Osteoblast (primary cell): ENCODE measurements around the gene CRY2. TPM values are rescaled to one million over a fixed set of nuclear protein-coding genes. Genes with fewer than 3 reads are reported as not detected.
"Not testable (repeated sequence)": the region's sequence is repeated elsewhere in the genome, so short reads cannot be mapped to it uniquely, and the experiment has no call there.

ENCODE experiments used
- DNase-seq: peaks from one replicate; pipeline ENCODE4 v3.0.0; 2011; ENCODE audit warnings: low spot score, mixed read lengths; ENCODE audit not compliant: insufficient read length; ENCODE audit errors: missing footprints
- H2AFZ ChIP-seq: 2 replicates; pipeline ENCODE4 v1.6.0; 2011; ENCODE audit warnings: mild to moderate bottlenecking, low read length
- H3K27ac ChIP-seq: 2 replicates; pipeline ENCODE4 v1.5.1; 2011; ENCODE audit warnings: mild to moderate bottlenecking, low read depth, low read length, moderate library complexity
- H3K27me3 ChIP-seq: 2 replicates; pipeline ENCODE4 v1.6.0; 2012; ENCODE audit warnings: mild to moderate bottlenecking, control low read depth, inconsistent platforms, low read length, moderate library complexity; ENCODE audit not compliant: insufficient read depth
- H3K36me3 ChIP-seq: 2 replicates; pipeline ENCODE4 v1.5.1; 2011; ENCODE audit warnings: mild to moderate bottlenecking, low read length, control low read depth, moderate library complexity; ENCODE audit not compliant: insufficient read depth
- H3K4me1 ChIP-seq: 2 replicates; pipeline ENCODE4 v1.5.1; 2011; ENCODE audit warnings: mild to moderate bottlenecking, low read length, control low read depth, moderate library complexity; ENCODE audit not compliant: insufficient read depth
- H3K4me2 ChIP-seq: 2 replicates; pipeline ENCODE4 v1.6.0; 2011; ENCODE audit warnings: mild to moderate bottlenecking, low read length; ENCODE audit not compliant: insufficient read depth
- H3K4me3 ChIP-seq: fragments of 200-600 bp; sonication (generic); 3 replicates; pipeline ENCODE4 v1.5.1; 2012; ENCODE audit warnings: mild to moderate bottlenecking, low read length, inconsistent platforms; ENCODE audit not compliant: insufficient read depth
- H3K79me2 ChIP-seq: 2 replicates; pipeline ENCODE4 v1.6.0; 2012; ENCODE audit warnings: mild to moderate bottlenecking, low read length, control low read depth, inconsistent platforms; ENCODE audit not compliant: insufficient read depth
- H3K9me3 ChIP-seq: 2 replicates; pipeline ENCODE4 v1.5.1; 2011; ENCODE audit warnings: low read depth, low read length, control low read depth
- H4K20me1 ChIP-seq: 2 replicates; pipeline ENCODE4 v1.6.0; 2012; ENCODE audit warnings: mild to moderate bottlenecking, low read length, control low read depth; ENCODE audit not compliant: insufficient read depth
- total RNA-seq: library from RNA; depleted of rRNA; stranded (reverse); fragments of >200 nt; gene quantifications from 2 replicates; pipeline ENCODE4 v1.2.3, GENCODE V29; 2012
- TF ChIP-seq, protein P1 (sequence below): IDR thresholded peaks from 2 replicates; pipeline ENCODE4 v1.5.1; 2011; ENCODE audit warnings: mild to moderate bottlenecking, low read depth, low read length, moderate library complexity; ENCODE audit errors: extremely low read depth

CRY2 gene
- total RNA-seq, 1 donor = 21.0 TPM

DNA sequence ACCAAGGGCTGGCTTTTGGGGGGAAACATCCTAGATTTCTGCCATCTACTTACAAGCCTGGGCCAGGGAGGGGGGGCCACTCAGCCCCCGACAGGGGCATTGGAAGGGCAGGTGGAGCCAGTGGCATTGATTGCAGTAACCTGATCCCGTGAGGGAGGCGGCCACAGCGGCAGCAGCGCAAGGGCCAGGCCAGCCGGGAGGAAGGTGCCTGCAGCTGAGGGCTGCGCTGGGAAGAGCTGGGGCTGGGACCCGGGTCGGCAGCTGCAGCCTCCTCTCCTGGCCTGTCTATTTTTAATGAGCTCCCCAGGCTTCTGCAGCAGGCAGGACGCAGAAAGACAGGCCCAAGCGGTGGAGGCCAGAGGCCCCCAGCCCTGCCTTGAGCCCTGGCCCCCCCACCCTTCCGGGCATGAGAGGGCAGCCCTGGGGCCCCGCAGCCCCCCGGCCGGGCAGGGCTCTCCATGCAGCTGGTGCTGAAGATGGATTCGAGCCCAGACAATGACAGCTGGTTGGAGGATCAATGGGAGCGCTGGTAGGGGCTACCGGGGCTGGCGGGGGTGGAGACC, 49.2 kb downstream of the CRY2 start:
- Histone ChIP-seq H3K4me2 (no peak overlapping the region), H3K4me1 (peaks cover 10% of the 10 kb centered on the region), H3K4me3 (no peak overlapping the region), H4K20me1 (peaks cover 7% of the 10 kb centered on the region), H2AFZ (no peak overlapping the region), H3K9me3 (no peaks in the 10 kb centered on the region), H3K36me3 (no peaks in the 10 kb centered on the region), H3K79me2 (no peaks in the 10 kb centered on the region), H3K27me3 (peaks cover 29% of the 10 kb centered on the region), H3K27ac (no peak overlapping the region)
- DNase-seq = peak; percentile 45
- TF ChIP-seq, protein P1, sequence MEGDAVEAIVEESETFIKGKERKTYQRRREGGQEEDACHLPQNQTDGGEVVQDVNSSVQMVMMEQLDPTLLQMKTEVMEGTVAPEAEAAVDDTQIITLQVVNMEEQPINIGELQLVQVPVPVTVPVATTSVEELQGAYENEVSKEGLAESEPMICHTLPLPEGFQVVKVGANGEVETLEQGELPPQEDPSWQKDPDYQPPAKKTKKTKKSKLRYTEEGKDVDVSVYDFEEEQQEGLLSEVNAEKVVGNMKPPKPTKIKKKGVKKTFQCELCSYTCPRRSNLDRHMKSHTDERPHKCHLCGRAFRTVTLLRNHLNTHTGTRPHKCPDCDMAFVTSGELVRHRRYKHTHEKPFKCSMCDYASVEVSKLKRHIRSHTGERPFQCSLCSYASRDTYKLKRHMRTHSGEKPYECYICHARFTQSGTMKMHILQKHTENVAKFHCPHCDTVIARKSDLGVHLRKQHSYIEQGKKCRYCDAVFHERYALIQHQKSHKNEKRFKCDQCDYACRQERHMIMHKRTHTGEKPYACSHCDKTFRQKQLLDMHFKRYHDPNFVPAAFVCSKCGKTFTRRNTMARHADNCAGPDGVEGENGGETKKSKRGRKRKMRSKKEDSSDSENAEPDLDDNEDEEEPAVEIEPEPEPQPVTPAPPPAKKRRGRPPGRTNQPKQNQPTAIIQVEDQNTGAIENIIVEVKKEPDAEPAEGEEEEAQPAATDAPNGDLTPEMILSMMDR = no peak

DNA sequence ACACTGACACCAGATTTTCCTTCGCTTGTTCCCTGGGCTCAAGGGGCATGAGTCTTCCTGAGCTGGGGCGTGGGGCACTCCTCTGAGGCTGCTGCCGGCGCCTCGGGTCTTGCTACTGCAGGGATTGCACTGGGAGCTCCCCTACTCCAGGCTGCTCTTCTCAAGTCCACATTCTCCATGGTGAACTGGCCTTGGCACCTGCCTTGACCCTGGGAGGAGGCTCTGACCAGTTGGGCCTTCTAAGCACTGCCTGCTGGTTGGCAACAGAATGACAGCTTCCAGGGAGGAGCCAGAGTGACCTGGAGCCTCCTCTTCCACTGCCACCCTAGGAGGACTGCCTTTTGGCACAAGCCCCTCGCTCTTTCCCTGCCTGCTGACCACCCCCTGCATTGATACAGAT, 50.3 kb downstream of the CRY2 start:
- Histone ChIP-seq H3K27me3 (peaks cover 29% of the 10 kb centered on the region), H3K36me3 (no peaks in the 10 kb centered on the region), H3K4me1 (peaks cover 10% of the 10 kb centered on the region), H3K9me3 (no peaks in the 10 kb centered on the region), H4K20me1 (peaks cover 10% of the 10 kb centered on the region), H2AFZ (no peak overlapping the region), H3K4me3 (no peak overlapping the region), H3K27ac (no peak overlapping the region), H3K4me2 (no peak overlapping the region), H3K79me2 (no peaks in the 10 kb centered on the region)
- TF ChIP-seq, protein P1 = no peak
- peak; percentile 74 for DNase-seq

DNA sequence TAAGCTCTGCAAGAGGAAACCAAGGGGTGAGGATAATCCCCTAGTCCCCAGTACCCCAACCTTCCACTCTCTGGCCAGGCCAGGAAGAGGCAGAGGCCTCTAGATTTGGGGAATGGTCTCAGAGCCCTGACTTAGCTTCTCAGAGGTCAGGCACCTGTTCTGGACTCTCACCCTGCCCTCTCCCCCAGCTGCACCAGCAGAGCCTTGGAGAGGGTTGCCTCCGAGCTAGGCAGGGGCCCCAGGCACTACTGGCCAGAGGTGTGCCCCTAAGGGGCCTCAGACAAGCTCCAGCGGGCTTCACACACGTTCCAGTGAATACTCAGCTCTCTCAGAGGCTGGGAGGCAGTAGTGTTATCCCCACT, 51.8 kb downstream of the CRY2 start:
- H3K4me2 ChIP-seq = peak overlapping the region; percentile 73

DNA sequence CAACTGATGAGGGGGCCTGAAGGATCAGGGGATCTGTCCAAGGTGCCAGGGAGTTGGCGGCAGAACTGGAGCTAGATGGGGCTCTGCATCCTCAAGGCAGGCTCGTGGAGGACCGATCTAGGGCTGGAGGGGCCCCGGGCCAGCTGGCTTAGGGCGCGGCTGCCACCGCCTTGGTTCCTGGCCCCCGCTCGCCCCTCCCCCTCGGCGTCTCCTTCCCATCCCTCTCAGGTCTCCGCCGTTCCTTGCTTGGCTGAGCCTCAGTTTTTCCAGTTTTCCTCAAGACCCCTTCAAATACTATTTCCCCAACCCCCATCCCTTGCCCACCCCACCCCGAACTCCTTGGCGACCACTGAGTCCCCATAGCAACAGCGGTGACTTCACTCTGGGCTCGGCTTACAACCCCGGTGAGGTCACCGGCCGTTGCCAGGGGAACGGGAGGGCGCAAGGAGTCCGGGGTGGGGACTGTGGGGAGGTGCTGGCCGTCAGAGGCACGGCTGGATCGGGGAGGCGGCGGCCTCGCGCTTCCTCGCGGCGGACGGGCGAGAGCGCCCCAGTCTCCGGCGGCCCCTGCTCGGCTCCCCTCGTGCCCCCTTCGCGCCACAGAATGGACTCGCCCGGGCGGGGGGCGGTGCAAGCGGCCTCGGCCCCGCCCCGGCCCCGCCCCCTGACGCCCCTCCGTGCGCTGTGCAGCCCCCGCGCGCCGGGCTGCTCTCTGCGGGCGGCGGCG, 52.3 kb downstream of the CRY2 start:
- Histone ChIP-seq H4K20me1 (peaks cover 7% of the 10 kb centered on the region), H3K27ac (peak overlapping the region; percentile 41), H3K36me3 (peaks cover 3% of the 10 kb centered on the region), H3K9me3 (no peaks in the 10 kb centered on the region), H3K4me1 (peaks cover 10% of the 10 kb centered on the region), H3K79me2 (no peaks in the 10 kb centered on the region), H3K27me3 (peaks cover 24% of the 10 kb centered on the region), H2AFZ (peak overlapping the region; percentile 68), H3K4me2 (peak overlapping the region; percentile 73), H3K4me3 (peak overlapping the region; percentile 71)
- TF ChIP-seq, protein P1 = no peak
- DNase-seq = peak; percentile 100

More for the DNA sequence above, 51.8 kb downstream of the CRY2 start:
- peaks cover 24% of the 10 kb centered on the region for H3K27me3 ChIP-seq
- H3K4me3 ChIP-seq = peak overlapping the region; percentile 71
- H3K27ac ChIP-seq = peak overlapping the region; percentile 41
- H3K9me3 ChIP-seq = no peaks in the 10 kb centered on the region
- H3K4me1 ChIP-seq = peaks cover 10% of the 10 kb centered on the region
- no peak for DNase-seq
- H2AFZ ChIP-seq = no peak overlapping the region
- peaks cover 7% of the 10 kb centered on the region for H4K20me1 ChIP-seq
- peaks cover 3% of the 10 kb centered on the region for H3K36me3 ChIP-seq
- TF ChIP-seq, protein P1 = no peak
- no peaks in the 10 kb centered on the region for H3K79me2 ChIP-seq

DNA sequence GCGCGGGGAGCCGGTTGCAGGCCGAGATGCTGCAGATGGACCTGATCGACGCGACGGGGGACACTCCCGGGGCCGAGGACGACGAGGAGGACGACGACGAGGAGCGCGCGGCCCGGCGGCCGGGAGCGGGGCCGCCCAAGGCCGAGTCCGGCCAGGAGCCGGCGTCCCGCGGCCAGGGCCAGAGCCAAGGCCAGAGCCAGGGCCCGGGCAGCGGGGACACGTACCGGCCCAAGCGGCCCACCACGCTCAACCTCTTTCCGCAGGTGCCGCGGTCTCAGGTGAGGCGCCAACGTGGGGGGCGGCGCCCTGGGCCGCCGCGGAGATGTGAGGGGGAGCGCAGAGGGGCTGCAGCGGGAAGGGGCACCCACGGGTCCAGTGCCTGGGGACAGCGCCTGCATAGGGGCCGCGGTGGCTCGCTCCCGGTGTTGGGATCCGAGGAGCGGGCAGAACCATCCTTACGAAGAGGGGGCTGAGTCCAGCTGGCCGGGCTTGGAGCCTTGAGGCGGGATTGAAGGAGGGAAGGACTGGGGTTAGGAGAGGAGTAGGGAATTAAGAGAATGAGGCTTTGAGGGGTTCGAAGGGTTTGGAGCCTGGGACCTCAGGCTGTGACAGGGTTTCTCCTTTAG, 53.0 kb downstream of the CRY2 start:
- not testable (repeated sequence) for H3K36me3 ChIP-seq, H3K9me3 ChIP-seq, H3K27ac ChIP-seq, H4K20me1 ChIP-seq, H2AFZ ChIP-seq, H3K79me2 ChIP-seq
- Histone ChIP-seq H3K27me3 (peaks cover 24% of the 10 kb centered on the region), H3K4me2 (peak overlapping the region; percentile 81), H3K4me3 (peak overlapping the region; percentile 71), H3K4me1 (peaks cover 10% of the 10 kb centered on the region)
- peak; percentile 83 for DNase-seq
